ENCODE results near the gene FAM47C. TPM values are rescaled to one million over a fixed set of nuclear protein-coding genes. Genes with fewer than 3 reads are reported as not detected.
"Not testable (repeated sequence)": the region's sequence is repeated elsewhere in the genome, so short reads cannot be mapped to it uniquely, and the experiment has no call there.

The FAM47C gene
- not detected for total RNA-seq
- not detected for polyA plus RNA-seq (2013, experiment 1 of 2)
- not detected for polyA plus RNA-seq (2013, experiment 2 of 2)
- long read RNA-seq, experiment 1 = 0 reads
- long read RNA-seq, experiment 2 = 0 reads
- long read RNA-seq, experiment 3 = 0 reads
- long read RNA-seq, experiment 4 = 0 reads

- not testable (repeated sequence) for DNase-seq; H3K27ac Mint-ChIP-seq; H3K4me1 Mint-ChIP-seq; H3K27me3 Mint-ChIP-seq (ENCODE audit: insufficient read depth); H3K4me3 Mint-ChIP-seq; H3K4me1 ChIP-seq (ENCODE audit: control insufficient read depth, insufficient read depth, low read length); H3K27me3 ChIP-seq (ENCODE audit: control insufficient read depth, insufficient read depth, low read length, poor library complexity, severe bottlenecking); H3K27ac ChIP-seq (ENCODE audit: low read depth, low read length); H3K36me3 ChIP-seq (ENCODE audit: control insufficient read depth, insufficient read depth, low read length); H3K9ac ChIP-seq (ENCODE audit: extremely low read depth, low read length, poor library complexity, severe bottlenecking); H3K9me3 ChIP-seq (ENCODE audit: control insufficient read depth, low read length); H3K36me3 Mint-ChIP-seq (ENCODE audit: low read depth); H3K4me3 ChIP-seq (ENCODE audit: low read length)
- peaks cover 43% of the 10 kb centered on the region for H3K9me3 Mint-ChIP-seq
- 90 to 92% methylated on average over 2 to 23 of the region's 24 CpGs for WGBS, 2 experiments (ENCODE audit: insufficient coverage in 1 of 2, insufficient read length in 1 of 2)
Observed at GRCh38 chrX:37008182-37008581, at the start of gene FAM47C. Gene FAM47C, plus strand, starts transcription at chrX:37008366. Its CDS starts 45 bp downstream, at chrX:37008411.

DNA sequence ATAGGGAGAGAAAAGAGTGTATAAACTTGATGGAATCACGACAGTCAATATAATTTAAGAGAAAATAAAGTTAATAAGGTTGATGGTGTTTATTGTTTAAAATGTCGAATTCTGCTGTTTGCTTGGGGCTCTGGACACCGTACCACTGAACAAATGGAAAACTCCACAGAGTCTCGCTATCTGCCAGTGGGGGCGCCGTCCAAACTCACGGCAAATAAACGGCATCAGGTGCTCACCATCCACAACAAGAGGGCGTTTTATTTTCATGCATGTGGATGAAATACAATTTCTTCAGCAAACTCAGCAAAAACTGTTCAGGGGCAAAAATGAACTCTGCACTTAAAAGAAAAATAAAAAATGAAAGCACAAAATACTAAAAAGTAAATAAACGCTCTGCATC, 46.6 kb upstream of the FAM47C start:
- H3K27ac Mint-ChIP-seq = no peak overlapping the region
- H3K27me3 Mint-ChIP-seq (ENCODE audit: insufficient read depth) = peaks cover 24% of the 10 kb centered on the region
- Histone ChIP-seq H3K4me3 (ENCODE audit: low read length) (no peak overlapping the region), H3K27ac (ENCODE audit: low read depth, low read length) (no peak overlapping the region), H3K36me3 (ENCODE audit: control insufficient read depth, insufficient read depth, low read length) (no peaks in the 10 kb centered on the region), H3K4me1 (ENCODE audit: control insufficient read depth, insufficient read depth, low read length) (no peaks in the 10 kb centered on the region), H3K9me3 (ENCODE audit: control insufficient read depth, low read length) (no peaks in the 10 kb centered on the region), H3K27me3 (ENCODE audit: control insufficient read depth, insufficient read depth, low read length, poor library complexity, severe bottlenecking) (no peaks in the 10 kb centered on the region), H3K9ac (ENCODE audit: extremely low read depth, low read length, poor library complexity, severe bottlenecking) (no peak overlapping the region)
- H3K36me3 Mint-ChIP-seq (ENCODE audit: low read depth) = no peaks in the 10 kb centered on the region
- peaks cover 31% of the 10 kb centered on the region for H3K9me3 Mint-ChIP-seq
- peak; percentile 59 for TF ChIP-seq CTCF (conservative IDR thresholded peaks at IDR 0.05)
- WGBS, 2 experiments (ENCODE audit: insufficient coverage in 1 of 2, insufficient read length in 1 of 2) = 71% methylated on average over 8 of the region's 10 CpGs; no CpG with 5 or more reads in 1 of the 2 experiments
- peaks cover 2% of the 10 kb centered on the region for H3K4me1 Mint-ChIP-seq
- peak; percentile 49 for DNase-seq
- H3K4me3 Mint-ChIP-seq = no peak overlapping the region

- peak overlapping the region; percentile 66 for H3K4me3 ChIP-seq (ENCODE audit: low read length)
- no peaks in the 10 kb centered on the region for H3K36me3 ChIP-seq (ENCODE audit: control insufficient read depth, insufficient read depth, low read length)
- TF ChIP-seq CTCF (conservative IDR thresholded peaks at IDR 0.05) = peak; percentile 47
- no peak overlapping the region for H3K9ac ChIP-seq (ENCODE audit: extremely low read depth, low read length, poor library complexity, severe bottlenecking)
- Mint-ChIP-seq H3K9me3 (peaks cover 30% of the 10 kb centered on the region), H3K4me1 (peaks cover 2% of the 10 kb centered on the region), H3K4me3 (peak overlapping the region; percentile 64), H3K27me3 (ENCODE audit: insufficient read depth) (peaks cover 23% of the 10 kb centered on the region), H3K27ac (no peak overlapping the region), H3K36me3 (ENCODE audit: low read depth) (no peaks in the 10 kb centered on the region)
- 4 to 31% methylated on average over 7 to 59 of the region's 63 CpGs for WGBS, 2 experiments (ENCODE audit: insufficient coverage in 1 of 2, insufficient read length in 1 of 2)
- no peaks in the 10 kb centered on the region for H3K9me3 ChIP-seq (ENCODE audit: control insufficient read depth, low read length)
- H3K27me3 ChIP-seq (ENCODE audit: control insufficient read depth, insufficient read depth, low read length, poor library complexity, severe bottlenecking) = no peaks in the 10 kb centered on the region
- H3K27ac ChIP-seq (ENCODE audit: low read depth, low read length) = no peak overlapping the region
- peak; percentile 58 for DNase-seq
- no peaks in the 10 kb centered on the region for H3K4me1 ChIP-seq (ENCODE audit: control insufficient read depth, insufficient read depth, low read length)
Observed at GRCh38 chrX:36963069-36963808, 44.9 kb upstream of the FAM47C start.

Measured in endodermal cell (in vitro differentiated cells).